ENCODE measurements around the gene GH2.
"Not testable (repeated sequence)": the region's sequence is repeated elsewhere in the genome, so short reads cannot be mapped to it uniquely, and the experiment has no call there.

DNA sequence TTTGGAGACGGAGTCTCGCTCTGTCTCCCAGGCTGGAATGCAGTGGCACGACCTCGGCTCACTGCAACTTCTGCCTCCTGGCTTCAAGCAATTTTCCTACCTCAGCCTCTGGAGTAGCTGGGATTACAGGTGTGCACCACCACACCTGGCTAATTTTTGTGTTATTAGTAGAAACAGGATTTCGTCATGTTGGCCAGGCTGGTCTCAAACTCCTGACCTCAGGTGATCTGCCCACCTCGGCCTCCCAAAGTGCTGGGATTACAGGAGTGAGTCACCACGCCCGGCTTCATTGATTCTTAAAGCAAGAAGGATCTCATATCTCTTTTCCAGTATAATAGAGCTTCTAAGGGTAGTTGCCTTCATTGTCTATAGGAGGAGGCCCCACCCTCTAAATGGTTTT, 23.1 kb upstream of the GH2 start:
- TF ChIP-seq POLR2AphosphoS5 (IDR thresholded peaks at IDR 0.05); POLR2A (IDR thresholded peaks at IDR 0.05); EP300 (IDR thresholded peaks at IDR 0.05; ENCODE audit: low read depth): not testable (repeated sequence)
- TF ChIP-seq, protein P1, sequence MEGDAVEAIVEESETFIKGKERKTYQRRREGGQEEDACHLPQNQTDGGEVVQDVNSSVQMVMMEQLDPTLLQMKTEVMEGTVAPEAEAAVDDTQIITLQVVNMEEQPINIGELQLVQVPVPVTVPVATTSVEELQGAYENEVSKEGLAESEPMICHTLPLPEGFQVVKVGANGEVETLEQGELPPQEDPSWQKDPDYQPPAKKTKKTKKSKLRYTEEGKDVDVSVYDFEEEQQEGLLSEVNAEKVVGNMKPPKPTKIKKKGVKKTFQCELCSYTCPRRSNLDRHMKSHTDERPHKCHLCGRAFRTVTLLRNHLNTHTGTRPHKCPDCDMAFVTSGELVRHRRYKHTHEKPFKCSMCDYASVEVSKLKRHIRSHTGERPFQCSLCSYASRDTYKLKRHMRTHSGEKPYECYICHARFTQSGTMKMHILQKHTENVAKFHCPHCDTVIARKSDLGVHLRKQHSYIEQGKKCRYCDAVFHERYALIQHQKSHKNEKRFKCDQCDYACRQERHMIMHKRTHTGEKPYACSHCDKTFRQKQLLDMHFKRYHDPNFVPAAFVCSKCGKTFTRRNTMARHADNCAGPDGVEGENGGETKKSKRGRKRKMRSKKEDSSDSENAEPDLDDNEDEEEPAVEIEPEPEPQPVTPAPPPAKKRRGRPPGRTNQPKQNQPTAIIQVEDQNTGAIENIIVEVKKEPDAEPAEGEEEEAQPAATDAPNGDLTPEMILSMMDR (IDR thresholded peaks at IDR 0.05), result not testable (repeated sequence)

Data from transverse colon (tissue), 4 donors.